22Rv1 (cell line): ENCODE data around the gene CALHM4.

ENCODE experiments used
- H3K27ac ChIP-seq: fragments of 450-650 bp; 2 replicates; pipeline ENCODE4 v1.5.1; 2017
- ZFX ChIP-seq: fragments of 450-650 bp; IDR thresholded peaks from 2 replicates; pipeline ENCODE4 v1.6.1; 2017; ENCODE audit warnings: antibody characterized with exemption, borderline replicate concordance
- TF ChIP-seq, protein P1 (sequence below): fragments of 450-650 bp; IDR thresholded peaks from 2 replicates; pipeline ENCODE4 v1.5.1; 2017; ENCODE audit warnings: mild to moderate bottlenecking

Gene CALHM4

DNA sequence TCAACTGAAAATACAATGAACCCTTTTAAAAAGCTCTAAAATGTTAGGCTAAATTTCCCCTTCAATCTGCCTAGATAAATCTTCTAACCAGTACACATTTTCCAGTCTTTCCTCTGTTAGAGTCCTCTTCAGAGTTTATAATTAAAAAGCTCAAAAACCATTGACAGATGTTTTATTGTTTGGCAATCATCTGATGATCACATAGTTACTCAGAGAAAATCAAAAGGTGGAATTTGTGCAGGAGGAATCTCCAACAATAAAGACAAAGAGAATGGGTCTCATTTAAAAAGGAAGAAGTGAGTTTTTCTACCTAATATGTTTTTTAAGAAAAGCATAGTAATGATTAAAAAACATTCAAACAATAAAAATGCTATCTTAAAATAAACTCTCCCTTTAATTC, 11.1 kb upstream of the CALHM4 start:
- TF ChIP-seq, protein P1, sequence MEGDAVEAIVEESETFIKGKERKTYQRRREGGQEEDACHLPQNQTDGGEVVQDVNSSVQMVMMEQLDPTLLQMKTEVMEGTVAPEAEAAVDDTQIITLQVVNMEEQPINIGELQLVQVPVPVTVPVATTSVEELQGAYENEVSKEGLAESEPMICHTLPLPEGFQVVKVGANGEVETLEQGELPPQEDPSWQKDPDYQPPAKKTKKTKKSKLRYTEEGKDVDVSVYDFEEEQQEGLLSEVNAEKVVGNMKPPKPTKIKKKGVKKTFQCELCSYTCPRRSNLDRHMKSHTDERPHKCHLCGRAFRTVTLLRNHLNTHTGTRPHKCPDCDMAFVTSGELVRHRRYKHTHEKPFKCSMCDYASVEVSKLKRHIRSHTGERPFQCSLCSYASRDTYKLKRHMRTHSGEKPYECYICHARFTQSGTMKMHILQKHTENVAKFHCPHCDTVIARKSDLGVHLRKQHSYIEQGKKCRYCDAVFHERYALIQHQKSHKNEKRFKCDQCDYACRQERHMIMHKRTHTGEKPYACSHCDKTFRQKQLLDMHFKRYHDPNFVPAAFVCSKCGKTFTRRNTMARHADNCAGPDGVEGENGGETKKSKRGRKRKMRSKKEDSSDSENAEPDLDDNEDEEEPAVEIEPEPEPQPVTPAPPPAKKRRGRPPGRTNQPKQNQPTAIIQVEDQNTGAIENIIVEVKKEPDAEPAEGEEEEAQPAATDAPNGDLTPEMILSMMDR = no peak
- TF ChIP-seq ZFX = no peak
- H3K27ac ChIP-seq = no peak overlapping the region

DNA sequence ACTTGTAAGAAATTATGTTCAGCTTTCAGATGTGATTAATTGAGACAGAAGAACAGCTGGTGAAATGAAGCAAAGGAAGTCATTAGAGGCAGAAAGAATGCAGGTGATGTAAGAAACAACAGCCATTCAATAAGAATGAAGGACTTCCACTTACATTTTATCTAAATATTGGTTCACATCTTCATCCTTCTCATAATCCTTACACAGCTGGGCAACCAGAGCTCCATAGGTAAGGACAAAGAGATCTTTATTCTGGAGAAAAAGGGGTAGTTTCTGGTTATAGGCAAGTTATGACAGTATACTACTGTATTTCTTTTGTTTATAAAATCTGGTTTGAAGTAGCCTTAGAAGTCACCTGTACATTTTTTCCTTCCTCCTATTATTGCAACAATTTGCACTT, 10.4 kb upstream of the CALHM4 start:
- no peak overlapping the region for H3K27ac ChIP-seq

DNA sequence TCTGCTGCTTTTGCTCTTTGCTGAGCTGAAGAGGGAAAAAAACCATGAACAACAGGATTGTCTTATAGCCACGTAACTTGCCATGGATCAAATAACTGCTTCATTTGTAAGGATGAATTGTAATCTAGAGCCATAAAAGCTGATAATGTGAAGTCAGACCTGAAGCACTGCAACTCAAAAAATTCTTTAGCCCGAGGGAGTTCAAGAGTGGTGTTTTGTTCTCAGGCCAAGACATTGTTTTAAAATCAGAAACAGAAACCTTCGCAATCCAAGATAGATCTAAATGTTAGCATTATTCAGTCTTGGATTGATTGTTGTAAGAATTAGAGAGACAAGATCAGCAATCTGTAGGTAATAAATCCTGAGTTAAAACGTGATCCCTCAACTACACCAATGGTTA, 7.9 kb upstream of the CALHM4 start, which contains the start of gene TRAPPC3L:
Gene TRAPPC3L, minus strand, starts transcription at position 34 of the 400 bp plus-strand sequence. CDS start 170 bp downstream, outside the sequence.
- TF ChIP-seq, protein P1 = no peak
- no peak for TF ChIP-seq ZFX
- no peak within 1 kb of the TSS for H3K27ac ChIP-seq

More for the DNA sequence above, 10.4 kb upstream of the CALHM4 start:
- no peak for TF ChIP-seq ZFX

DNA sequence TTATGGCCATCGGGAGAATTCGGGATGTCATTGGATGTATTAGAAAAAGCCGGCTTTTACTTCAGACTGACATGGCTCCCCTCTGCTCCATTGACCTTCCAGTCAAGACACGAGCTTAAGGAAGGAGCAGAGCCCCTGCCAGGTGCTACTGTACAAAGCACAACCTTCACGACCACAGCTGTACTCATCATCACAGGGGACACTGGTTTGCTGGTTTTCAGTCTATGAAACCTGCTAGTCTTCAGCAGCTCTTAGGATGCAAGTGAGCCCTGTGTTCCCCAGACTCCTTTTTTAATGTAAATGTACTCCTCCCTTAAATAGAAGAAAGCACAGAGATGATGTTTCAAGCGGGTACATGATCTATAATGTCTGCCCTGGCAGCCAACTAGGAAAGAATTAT, 6.2 kb upstream of the CALHM4 start:
- H3K27ac ChIP-seq = no peak overlapping the region
- no peak for TF ChIP-seq ZFX

DNA sequence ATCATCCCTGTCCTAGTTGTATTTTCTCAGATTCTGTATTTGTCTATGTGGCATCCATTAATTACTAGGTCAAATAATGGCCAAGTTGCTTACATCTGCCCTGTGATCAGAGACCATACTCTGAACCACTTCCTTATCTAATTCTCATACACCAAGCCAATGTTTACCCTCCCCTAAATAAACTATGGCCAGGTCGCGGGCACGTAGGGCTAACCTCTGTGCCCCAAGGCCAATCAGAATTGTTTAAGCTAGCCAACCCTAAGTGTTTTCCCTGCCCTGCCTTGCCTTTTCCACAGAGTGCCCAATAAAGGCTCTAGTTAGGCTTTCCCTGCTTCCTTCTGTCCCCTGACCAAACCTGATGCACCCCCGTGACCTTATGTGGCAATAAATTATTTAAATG, 2.8 kb upstream of the CALHM4 start:
- no peak overlapping the region for H3K27ac ChIP-seq
- TF ChIP-seq, protein P1 = no peak

DNA sequence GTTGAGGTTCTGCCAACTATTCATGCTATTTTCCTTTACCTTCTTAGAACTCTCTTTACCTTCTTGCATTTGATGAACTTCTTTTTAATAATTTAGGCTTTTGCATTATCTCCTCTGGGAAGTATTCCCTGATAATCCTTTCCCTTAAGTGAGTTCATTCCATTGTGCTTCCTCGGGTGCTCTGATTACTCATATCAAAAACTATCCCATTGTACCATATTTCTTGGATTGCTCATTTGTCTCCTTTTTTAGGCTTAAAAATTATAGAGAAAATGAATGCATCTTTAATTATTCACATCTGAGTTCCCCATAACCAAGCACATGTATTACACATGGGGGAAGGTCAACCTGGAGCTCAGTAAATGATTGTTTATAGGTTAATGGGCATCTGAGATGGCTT, 2.5 kb downstream of the CALHM4 start:
- no peak overlapping the region for H3K27ac ChIP-seq
- TF ChIP-seq, protein P1 = no peak
- no peak for TF ChIP-seq ZFX

DNA sequence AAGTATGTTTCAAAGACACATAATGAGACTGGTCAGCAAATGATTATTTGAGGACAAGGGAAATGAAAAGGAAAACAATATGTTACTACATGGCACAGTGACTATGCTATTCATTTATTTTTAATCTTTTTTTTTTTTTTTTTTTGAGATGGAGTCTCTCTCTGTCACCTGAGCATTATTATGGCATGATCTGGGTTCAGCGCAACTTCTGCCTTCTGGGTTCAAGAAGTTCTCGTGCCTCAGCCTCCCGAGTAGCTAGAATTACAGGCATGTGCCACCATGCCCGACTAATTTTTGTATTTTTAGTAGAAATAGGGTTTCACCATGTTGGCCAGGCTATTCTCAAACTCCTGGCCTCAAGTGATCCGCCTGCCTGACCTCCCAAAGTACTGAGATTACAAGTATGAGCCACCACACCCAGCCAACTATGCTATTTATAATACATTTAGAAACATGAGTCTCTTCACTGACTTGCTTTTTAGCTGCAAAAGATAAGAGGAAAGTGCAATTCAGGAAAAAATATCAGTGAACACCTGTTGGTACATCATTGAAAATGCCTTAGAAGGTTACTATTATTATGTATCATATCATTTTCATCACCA, 3.4 kb downstream of the CALHM4 start:
- TF ChIP-seq ZFX = no peak
- TF ChIP-seq, protein P1 = no peak
- H3K27ac ChIP-seq = no peak overlapping the region

DNA sequence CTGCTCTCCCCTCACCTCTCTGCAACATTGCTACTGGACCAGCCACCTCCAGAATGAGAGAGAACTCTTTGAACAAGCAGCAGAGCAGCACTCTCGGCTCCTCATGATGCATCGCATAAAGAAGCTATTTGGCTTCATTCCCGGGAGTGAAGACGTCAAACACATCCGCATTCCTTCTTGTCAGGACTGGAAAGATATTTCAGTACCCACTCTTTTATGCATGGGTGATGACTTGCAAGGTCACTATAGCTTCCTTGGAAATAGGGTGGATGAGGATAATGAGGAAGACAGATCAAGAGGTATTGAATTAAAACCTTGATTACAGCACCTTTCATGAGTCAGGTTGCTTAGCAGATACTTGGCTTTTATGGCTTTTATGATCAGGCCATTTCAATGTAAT, 4.3 kb downstream of the CALHM4 start:
- no peak overlapping the region for H3K27ac ChIP-seq
- TF ChIP-seq ZFX = no peak
- TF ChIP-seq, protein P1 = no peak
